NCI-H2196 (cell line): ENCODE results near the gene HSD3B7.
"Not testable (repeated sequence)": the region's sequence is repeated elsewhere in the genome, so short reads cannot be mapped to it uniquely, and the experiment has no call there.

Experiments
- DNase-seq: peaks from one replicate; lab custom pipeline; 2025; ENCODE audit not compliant: unreplicated experiment; lab: John Stamatoyannopoulos, UW

Gene HSD3B7

GRCh38 chr16:30998852-30999761, 14.1 kb downstream of the HSD3B7 start:
- DNase-seq: no peak

GRCh38 chr16:31000671-31001382, 15.8 kb downstream of the HSD3B7 start:
- DNase-seq: no peak

GRCh38 chr16:31001507-31002249, 16.7 kb downstream of the HSD3B7 start:
- DNase-seq: no peak

GRCh38 chr16:31002250-31002700, 17.3 kb downstream of the HSD3B7 start:
- DNase-seq: no peak

- no peak for DNase-seq
These were observed 17.9 kb downstream of the HSD3B7 start for GRCh38 chr16:31002862-31003341.

GRCh38 chr16:31003744-31004143, 18.7 kb downstream of the HSD3B7 start:
- DNase-seq: no peak

GRCh38 chr16:31004658-31005057, 19.7 kb downstream of the HSD3B7 start:
- no peak for DNase-seq

GRCh38 chr16:31005350-31006085, 20.5 kb downstream of the HSD3B7 start:
- no peak for DNase-seq

GRCh38 chr16:31006086-31006385, 21.0 kb downstream of the HSD3B7 start:
- DNase-seq: no peak

- no peak for DNase-seq
These were observed 21.6 kb downstream of the HSD3B7 start for GRCh38 chr16:31006589-31006988.

- no peak for DNase-seq
These were observed 22.7 kb downstream of the HSD3B7 start for GRCh38 chr16:31007684-31008083.

GRCh38 chr16:31008149-31008548, 23.1 kb downstream of the HSD3B7 start:
- no peak for DNase-seq

GRCh38 chr16:31008551-31008950, 23.5 kb downstream of the HSD3B7 start:
- no peak for DNase-seq

GRCh38 chr16:31009120-31009519, 24.1 kb downstream of the HSD3B7 start:
- no peak for DNase-seq

GRCh38 chr16:31009894-31010584, 25.0 kb downstream of the HSD3B7 start:
- DNase-seq: no peak

GRCh38 chr16:31010585-31011325, 25.7 kb downstream of the HSD3B7 start, which contains the start of gene STX1B:
TSS of gene STX1B (minus strand) at chr16:31010638. CDS start at chr16:31010396, 242 bp downstream.
- DNase-seq: no peak

- DNase-seq: not testable (repeated sequence)
These were observed 26.8 kb downstream of the HSD3B7 start for GRCh38 chr16:31011815-31012214.

GRCh38 chr16:31013292-31013691, 28.3 kb downstream of the HSD3B7 start:
- not testable (repeated sequence) for DNase-seq

- DNase-seq: no peak
These were observed 31.0 kb downstream of the HSD3B7 start for GRCh38 chr16:31016018-31016417.
